HG03135 (cell line): ENCODE results near the gene SPEM2.

Experiments used
- ATAC-seq: cut with Tn5 transposase; IDR thresholded peaks from one replicate; pipeline ENCODE4 v1.9.1; 2021; ENCODE audit warnings: mild to moderate bottlenecking, moderate library complexity; ENCODE audit not compliant: unreplicated experiment

Gene SPEM2

GRCh38 chr17:7403727-7403976 is 21.8 kb upstream of the SPEM2 start:
- ATAC-seq: no peak

- ATAC-seq: peak; percentile 91
Measured at GRCh38 chr17:7403977-7404736, 21.3 kb upstream of the SPEM2 start, which contains the start of gene TMEM256. TSS of gene TMEM256 (minus strand) at chr17:7404097. CDS start at chr17:7404084, 13 bp downstream.

GRCh38 chr17:7404737-7405349 is 20.6 kb upstream of the SPEM2 start:
- ATAC-seq: peak; percentile 8

- no peak for ATAC-seq
Measured at GRCh38 chr17:7405350-7406234, 19.8 kb upstream of the SPEM2 start.

GRCh38 chr17:7406235-7406825 is 19.1 kb upstream of the SPEM2 start:
- no peak for ATAC-seq

GRCh38 chr17:7407082-7407481 is 18.3 kb upstream of the SPEM2 start:
- no peak for ATAC-seq

- ATAC-seq: no peak
Measured at GRCh38 chr17:7407485-7408251, 17.7 kb upstream of the SPEM2 start, which contains the start of gene NLGN2. TSS of gene NLGN2 (plus strand) at chr17:7407845. CDS start at chr17:7408256, 411 bp downstream.

GRCh38 chr17:7408252-7408727 is 17.1 kb upstream of the SPEM2 start:
- ATAC-seq: no peak

- no peak for ATAC-seq
Measured at GRCh38 chr17:7408863-7409262, 16.6 kb upstream of the SPEM2 start.

GRCh38 chr17:7409716-7410115 is 15.7 kb upstream of the SPEM2 start:
- ATAC-seq: no peak

- ATAC-seq: no peak
Measured at GRCh38 chr17:7410634-7411426, 14.6 kb upstream of the SPEM2 start.

- no peak for ATAC-seq
Measured at GRCh38 chr17:7411427-7411750, 14.0 kb upstream of the SPEM2 start.

- no peak for ATAC-seq
Measured at GRCh38 chr17:7413346-7413985, 11.9 kb upstream of the SPEM2 start.

- ATAC-seq: no peak
Measured at GRCh38 chr17:7414837-7415236, 10.6 kb upstream of the SPEM2 start.

GRCh38 chr17:7415784-7416183 is 9.6 kb upstream of the SPEM2 start:
- no peak for ATAC-seq

- no peak for ATAC-seq
Measured at GRCh38 chr17:7416323-7416722, 9.1 kb upstream of the SPEM2 start.

GRCh38 chr17:7417056-7417655 is 8.3 kb upstream of the SPEM2 start:
- no peak for ATAC-seq

GRCh38 chr17:7418472-7419152 is 6.8 kb upstream of the SPEM2 start:
- no peak for ATAC-seq
